GM13977 (cell line): ENCODE data around the gene PLCG2.

Experiments
- DNase-seq: peaks from one replicate; pipeline ENCODE4 v3.0.0; 2012; ENCODE audit warnings: low spot score
- CTCF ChIP-seq: IDR thresholded peaks from 2 replicates; pipeline ENCODE4 v1.5.1; 2012; ENCODE audit warnings: mild to moderate bottlenecking, control low read depth; ENCODE audit not compliant: insufficient read depth; ENCODE audit errors: extremely low read depth, missing control alignments
- in situ Hi-C: fragments of 300-500 bp; cut with MboI; formaldehyde crosslinking; loops from one replicate; pipeline ENCODE4 v1.12.0; 2022; ENCODE audit warnings: low sequenced_read_pairs, low pct_unique_long_range_greater_than_20kb, mixed read lengths, inconsistent platforms; ENCODE audit not compliant: unreplicated experiment

PLCG2 gene

GRCh38 chr16:81907681-81908080 lies 128.6 kb downstream of the PLCG2 start:
- TF ChIP-seq CTCF = no peak
- DNase-seq = no peak
- in situ Hi-C loops = no loop called here

GRCh38 chr16:81908466-81909262 lies 129.6 kb downstream of the PLCG2 start:
- in situ Hi-C loops = no loop called here
- no peak for TF ChIP-seq CTCF
- DNase-seq = no peak

- in situ Hi-C loops = no loop called here
- no peak for DNase-seq
- no peak for TF ChIP-seq CTCF
Observed at GRCh38 chr16:81910366-81910885, 131.3 kb downstream of the PLCG2 start.

- no peak for DNase-seq
- TF ChIP-seq CTCF = no peak
- in situ Hi-C loops = no loop called here
Observed at GRCh38 chr16:81912395-81912794, 133.3 kb downstream of the PLCG2 start.

GRCh38 chr16:81913222-81913621 lies 134.1 kb downstream of the PLCG2 start:
- TF ChIP-seq CTCF = no peak
- in situ Hi-C loops = no loop called here
- no peak for DNase-seq

- no peak for DNase-seq
- in situ Hi-C loops = no loop called here
- no peak for TF ChIP-seq CTCF
Observed at GRCh38 chr16:81917375-81917774, 138.3 kb downstream of the PLCG2 start.
